Kidney epithelial cell (primary cell): ENCODE measurements around the gene KIF1A. TPM values are rescaled to one million over a fixed set of nuclear protein-coding genes. Genes with fewer than 3 reads are reported as not detected.

ENCODE experiments used
- DNase-seq: peaks from one replicate; pipeline ENCODE4 v3.0.0-alpha.2; 2010; ENCODE audit warnings: low read depth
- H3K27me3 ChIP-seq: 2 replicates; pipeline ENCODE4 v1.6.0; 2011; ENCODE audit warnings: low read length; ENCODE audit not compliant: control insufficient read depth, insufficient read depth
- H3K36me3 ChIP-seq: 2 replicates; pipeline ENCODE4 v1.5.1; 2011; ENCODE audit warnings: low read length; ENCODE audit not compliant: control insufficient read depth, insufficient read depth
- H3K4me3 ChIP-seq: 2 replicates; pipeline ENCODE4 v1.5.1; 2011; ENCODE audit warnings: low read depth, mild to moderate bottlenecking, control low read depth, low read length
- CTCF ChIP-seq: IDR thresholded peaks from 2 replicates; pipeline ENCODE4 v1.5.1; 2011; ENCODE audit warnings: mild to moderate bottlenecking, moderate library complexity, low read length, control low read depth, inconsistent platforms; ENCODE audit not compliant: insufficient read depth, poor library complexity, severe bottlenecking
- total RNA-seq: library from RNA; depleted of rRNA; stranded (reverse); fragments of >200 nt; gene quantifications from 2 replicates; pipeline ENCODE4 v1.2.3, GENCODE V29; 2015

KIF1A gene
- total RNA-seq, 1 donor from 2014 or later: 178 TPM

GRCh38 chr2:240735476-240735875 is 84.5 kb downstream of the KIF1A start:
- Histone ChIP-seq H3K27me3 (peaks cover 5% of the 10 kb centered on the region), H3K4me3 (no peak overlapping the region), H3K36me3 (no peaks in the 10 kb centered on the region)
- no peak for DNase-seq
- TF ChIP-seq CTCF: no peak

- DNase-seq: no peak
- peaks cover 8% of the 10 kb centered on the region for H3K27me3 ChIP-seq
- H3K36me3 ChIP-seq: no peaks in the 10 kb centered on the region
- H3K4me3 ChIP-seq: no peak overlapping the region
- TF ChIP-seq CTCF: no peak
Measured at GRCh38 chr2:240734756-240735155, 85.3 kb downstream of the KIF1A start.

GRCh38 chr2:240733803-240734495 is 86.1 kb downstream of the KIF1A start:
- no peak for TF ChIP-seq CTCF
- DNase-seq: no peak
- peaks cover 11% of the 10 kb centered on the region for H3K27me3 ChIP-seq

GRCh38 chr2:240732911-240733622 is 87.0 kb downstream of the KIF1A start:
- TF ChIP-seq CTCF: no peak

More at GRCh38 chr2:240733803-240734495, 86.1 kb downstream of the KIF1A start:
- Histone ChIP-seq H3K36me3 (no peaks in the 10 kb centered on the region), H3K4me3 (no peak overlapping the region)

GRCh38 chr2:240732184-240732583 is 87.8 kb downstream of the KIF1A start:
- Histone ChIP-seq H3K4me3 (no peak overlapping the region), H3K27me3 (peaks cover 11% of the 10 kb centered on the region), H3K36me3 (no peaks in the 10 kb centered on the region)
- no peak for TF ChIP-seq CTCF
- DNase-seq: no peak

More at GRCh38 chr2:240732911-240733622, 87.0 kb downstream of the KIF1A start:
- no peaks in the 10 kb centered on the region for H3K36me3 ChIP-seq
- peaks cover 11% of the 10 kb centered on the region for H3K27me3 ChIP-seq
- H3K4me3 ChIP-seq: no peak overlapping the region
- DNase-seq: no peak

GRCh38 chr2:240731178-240731545 is 88.9 kb downstream of the KIF1A start:
- Histone ChIP-seq H3K27me3 (peaks cover 11% of the 10 kb centered on the region), H3K4me3 (no peak overlapping the region), H3K36me3 (no peaks in the 10 kb centered on the region)
- TF ChIP-seq CTCF: no peak
- DNase-seq: no peak
